Panc1 (cell line): Measurements from ENCODE around the gene TMEM161A. TPM values are rescaled to one million over a fixed set of nuclear protein-coding genes. Genes with fewer than 3 reads are reported as not detected.

Source experiments
- ATAC-seq: fragments of 200-7000 bp; cut with Tn5 transposase; 2 replicates; pipeline ENCODE4 v1.9.1; 2020; ENCODE audit warnings: mild to moderate bottlenecking, moderate library complexity
- BruUV-seq: library from RNA; stranded (reverse); fragments of 400-500 nt; replicated peaks from 2 replicates; lab custom pipeline; 2021; lab: Mats Ljungman, UMichigan
- CTCF ChIA-PET: fragments of 300-600 bp; sonication (Branson Sonifier 250); formaldehyde crosslinking; loops from one replicate; lab custom pipeline; 2022; ENCODE audit warnings: antibody characterized with exemption; lab: Charles Lee
- POLR2A ChIA-PET: fragments of 300-600 bp; sonication (Branson Sonifier 250); formaldehyde crosslinking; loops from one replicate; lab custom pipeline; 2022; ENCODE audit warnings: antibody characterized with exemption; lab: Charles Lee
- DNase-seq: peaks from one replicate; pipeline ENCODE4 v3.0.0-alpha.2; 2010; ENCODE audit warnings: low read depth, low spot score
- H3K27ac ChIP-seq: 2 replicates; pipeline ENCODE4 v1.5.1; 2011; ENCODE audit warnings: mild to moderate bottlenecking, low read length, inconsistent platforms
- H3K27me3 ChIP-seq: fragments of 200-500 bp; sonication (Bioruptor generic); 2 replicates; pipeline ENCODE4 v1.6.0; 2014; ENCODE audit warnings: low read length, inconsistent platforms; ENCODE audit not compliant: control insufficient read depth, insufficient read depth
- H3K36me3 ChIP-seq: fragments of 200-500 bp; sonication (Bioruptor generic); 2 replicates; pipeline ENCODE4 v1.5.1; 2014; ENCODE audit warnings: inconsistent platforms, mild to moderate bottlenecking, low read length, moderate library complexity; ENCODE audit not compliant: control insufficient read depth, insufficient read depth
- H3K4me1 ChIP-seq: 2 replicates; pipeline ENCODE4 v1.5.1; 2011; ENCODE audit warnings: inconsistent platforms, mild to moderate bottlenecking, low read length, moderate library complexity; ENCODE audit not compliant: control insufficient read depth, insufficient read depth
- H3K4me3 ChIP-seq, 2 experiments: 2 replicates each; pipeline ENCODE4 v1.5.1; 2011 to 2012; ENCODE audit warnings: low read depth in 2 of 2, low read length in 2 of 2, mild to moderate bottlenecking in 2 of 2, inconsistent platforms in 1 of 2, moderate library complexity in 1 of 2
- H3K9me3 ChIP-seq: fragments of 200-500 bp; sonication (Bioruptor generic); 2 replicates; pipeline ENCODE4 v1.5.1; 2014; ENCODE audit warnings: low read depth, mild to moderate bottlenecking, inconsistent platforms, low read length, moderate library complexity; ENCODE audit not compliant: control insufficient read depth, insufficient read depth
- CTCF ChIP-seq: fragments of 450-650 bp; IDR thresholded peaks from 2 replicates; pipeline ENCODE4 v1.5.1; 2017; ENCODE audit warnings: mild to moderate bottlenecking
- POLR2AphosphoS5 ChIP-seq: IDR thresholded peaks from 2 replicates; pipeline ENCODE4 v1.6.1; 2012; ENCODE audit warnings: mild to moderate bottlenecking, low read depth, low read length, moderate library complexity
- REST ChIP-seq, 2 experiments: IDR thresholded peaks; 2 replicates each; pipeline ENCODE4 v1.6.1; 2011 to 2012; ENCODE audit warnings: low read depth in 2 of 2, control low read depth in 1 of 2, low read length in 1 of 2, mild to moderate bottlenecking in 1 of 2, moderate library complexity in 1 of 2; ENCODE audit not compliant: insufficient read depth in 1 of 2
- SIN3A ChIP-seq: IDR thresholded peaks from 2 replicates; pipeline ENCODE4 v1.6.1; 2012; ENCODE audit warnings: low read depth, mild to moderate bottlenecking, low read length, moderate library complexity, borderline replicate concordance; ENCODE audit not compliant: insufficient read depth
- TCF7L2 ChIP-seq: IDR thresholded peaks from 2 replicates; pipeline ENCODE4 v1.6.1; 2011; ENCODE audit warnings: mild to moderate bottlenecking, low read depth, low read length, inconsistent platforms
- in situ Hi-C: cut with HindIII; loops from 2 replicates; pipeline ENCODE4 v1.10.0; 2016; ENCODE audit warnings: low sequenced_read_pairs, low pct_unique_long_range_greater_than_20kb
- intact Hi-C: fragments of 100-400 bp; cut with micrococcal nuclease; formaldehyde crosslinking; loops from one replicate; pipeline ENCODE4 v1.10.0; 2022; ENCODE audit not compliant: unreplicated experiment
- total RNA-seq: library from RNA; stranded (reverse); gene quantifications from one replicate; pipeline ENCODE4 v1.2.1, GENCODE V29; 2021; ENCODE audit not compliant: unreplicated experiment

TMEM161A gene
- total RNA-seq, 1 experiment from 2014 or later: 26.7 TPM

GRCh38 chr19:19119325-19120237, 18.7 kb downstream of the TMEM161A start:
- intact Hi-C loops: no loop called here

GRCh38 chr19:19115954-19116353, 22.3 kb downstream of the TMEM161A start:
- intact Hi-C loops: no loop called here
- 0 out of 2 replicates have a peak, but pooled peaks have one; percentile 41 for ATAC-seq
- TF ChIP-seq POLR2AphosphoS5 (no peak), REST (IDR thresholded peaks at IDR 0.05; ENCODE audit: insufficient read depth in 1 of 2, low read depth in 2 of 2, low read length in 1 of 2) (no peak), CTCF (peak; percentile 73), SIN3A (no peak), TCF7L2 (no peak)

More at GRCh38 chr19:19119325-19120237, 18.7 kb downstream of the TMEM161A start:
- H3K27me3 ChIP-seq: no peaks in the 10 kb centered on the region
- H3K4me3 ChIP-seq: no peak overlapping the region
- no peak for DNase-seq
- no peak overlapping the region for H3K27ac ChIP-seq
- no peak for TF ChIP-seq SIN3A
- ChIA-PET CTCF (no interaction called here), POLR2A (no interaction called here)
- no peaks in the 10 kb centered on the region for H3K9me3 ChIP-seq
- H3K36me3 ChIP-seq: no peaks in the 10 kb centered on the region
- ATAC-seq: no peak
- in situ Hi-C loops: no loop called here
- H3K4me1 ChIP-seq: no peaks in the 10 kb centered on the region
- no TSS peak for BruUV-seq

More at GRCh38 chr19:19115954-19116353, 22.3 kb downstream of the TMEM161A start:
- H3K27ac ChIP-seq: no peak overlapping the region
- BruUV-seq: no TSS peak
- DNase-seq: no peak
- no peaks in the 10 kb centered on the region for H3K9me3 ChIP-seq
- H3K36me3 ChIP-seq: no peaks in the 10 kb centered on the region
- CTCF ChIA-PET: no interaction called here
- in situ Hi-C loops: no loop called here
- no peaks in the 10 kb centered on the region for H3K27me3 ChIP-seq
- H3K4me3 ChIP-seq: no peak overlapping the region
- POLR2A ChIA-PET: no interaction called here
- no peaks in the 10 kb centered on the region for H3K4me1 ChIP-seq
